GM21360 (cell line): Measurements from ENCODE around the gene SUPT20HL1.

Source experiments
- ATAC-seq: cut with Tn5 transposase; IDR thresholded peaks from one replicate; pipeline ENCODE4 v1.9.1; 2021; ENCODE audit warnings: mild to moderate bottlenecking, moderate library complexity; ENCODE audit not compliant: unreplicated experiment

Gene SUPT20HL1

GRCh38 chrX:24395775-24396174 is 35.3 kb downstream of the SUPT20HL1 start:
- peak; percentile 85 for ATAC-seq

- ATAC-seq = no peak
Observed at GRCh38 chrX:24396236-24396930, 35.9 kb downstream of the SUPT20HL1 start.

- ATAC-seq = no peak
Observed at GRCh38 chrX:24396931-24397279, 36.5 kb downstream of the SUPT20HL1 start.

- no peak for ATAC-seq
Observed at GRCh38 chrX:24398766-24399165, 38.3 kb downstream of the SUPT20HL1 start.

- no peak for ATAC-seq
Observed at GRCh38 chrX:24399550-24399949, 39.1 kb downstream of the SUPT20HL1 start.

GRCh38 chrX:24405959-24406358 is 45.5 kb downstream of the SUPT20HL1 start:
- ATAC-seq = no peak
